HepG2 (cell line): ENCODE results near the gene SMYD1. TPM values are rescaled to one million over a fixed set of nuclear protein-coding genes. Genes with fewer than 3 reads are reported as not detected.
A peak's percentile ranks its signal among the peaks of the same experiment; 100 is the strongest.

Experiments
- ARID2 ChIP-seq: sonication (generic); formaldehyde crosslinking; IDR thresholded peaks from 2 replicates; pipeline ENCODE4 v1.8.1; 2022; ENCODE audit warnings: mild to moderate bottlenecking, missing genetic modification reagents, borderline replicate concordance
- IRF2 ChIP-seq: IDR thresholded peaks from 2 replicates; pipeline ENCODE4 v1.6.1; 2018; ENCODE audit warnings: missing genetic modification reagents, missing compliant biosample characterization
- KAT2B ChIP-seq: fragments of 150-350 bp; IDR thresholded peaks from 2 replicates; pipeline ENCODE4 v1.6.1; 2014; ENCODE audit warnings: low read depth, low read length, borderline replicate concordance
- NAIF1 ChIP-seq: sonication (generic); formaldehyde crosslinking; IDR thresholded peaks from 2 replicates; pipeline ENCODE4 v1.5.0; 2020; ENCODE audit warnings: mild to moderate bottlenecking, missing genetic modification reagents, borderline replicate concordance
- NCOR1 ChIP-seq: fragments of 200-600 bp; sonication (generic); IDR thresholded peaks from 2 replicates; pipeline ENCODE4 v1.7.0; 2017; ENCODE audit warnings: antibody characterized with exemption, low read length, borderline replicate concordance
- PRMT3 ChIP-seq: sonication (generic); formaldehyde crosslinking; IDR thresholded peaks from 2 replicates; pipeline ENCODE4 v1.8.1; 2022; ENCODE audit warnings: low read depth, mild to moderate bottlenecking, moderate library complexity, missing genetic modification reagents, borderline replicate concordance
- SETDB1 ChIP-seq: sonication (generic); formaldehyde crosslinking; IDR thresholded peaks from 2 replicates; pipeline ENCODE4 v1.5.1; 2020; ENCODE audit warnings: missing genetic modification reagents, mild to moderate bottlenecking, borderline replicate concordance
- ZFP37 ChIP-seq: sonication (generic); formaldehyde crosslinking; IDR thresholded peaks from 2 replicates; pipeline ENCODE4 v1.4.0; 2020; ENCODE audit warnings: missing genetic modification reagents, borderline replicate concordance
- ZNF12 ChIP-seq: sonication (generic); formaldehyde crosslinking; IDR thresholded peaks from 2 replicates; pipeline ENCODE4 v1.5.0; 2020; ENCODE audit warnings: missing genetic modification reagents
- ZNF24 ChIP-seq: fragments of 450-650 bp; IDR thresholded peaks from 2 replicates; pipeline ENCODE4 v1.6.1; 2017; ENCODE audit warnings: antibody characterized with exemption, mild to moderate bottlenecking
- ZNF326 ChIP-seq: sonication (generic); formaldehyde crosslinking; IDR thresholded peaks from 2 replicates; pipeline ENCODE4 v1.4.0; 2020; ENCODE audit warnings: missing genetic modification reagents, borderline replicate concordance
- ZNF678 ChIP-seq: sonication (generic); formaldehyde crosslinking; IDR thresholded peaks from 2 replicates; pipeline ENCODE4 v1.4.0; 2020; ENCODE audit warnings: mild to moderate bottlenecking, missing genetic modification reagents
- ZNF720 ChIP-seq: sonication (generic); formaldehyde crosslinking; IDR thresholded peaks from 2 replicates; pipeline ENCODE4 v1.4.0; 2020; ENCODE audit warnings: missing genetic modification reagents
- ZNF891 ChIP-seq: sonication (generic); formaldehyde crosslinking; IDR thresholded peaks from 2 replicates; pipeline ENCODE4 v1.5.0; 2020; ENCODE audit warnings: mild to moderate bottlenecking, missing genetic modification reagents
- ZSCAN12 ChIP-seq: sonication (generic); formaldehyde crosslinking; IDR thresholded peaks from 2 replicates; pipeline ENCODE4 v1.9.0; 2021; ENCODE audit warnings: mild to moderate bottlenecking, missing genetic modification reagents
- polyA plus RNA-seq, 8 experiments: library from polyadenylated mRNA; depleted of rRNA in 3 of 8; stranded (reverse) in 7 of 8; unstranded in 1 of 8; fragments of >200 nt; fragmentation: Illumina TruSeq in 4 of 8; extraction: Trizol in 4 of 8; gene quantifications; 2 replicates each; pipeline versions ENCODE4 v1.2.1 to v1.2.3, GENCODE V29; 2011 to 2016; ENCODE audit warnings: low read depth in 4 of 8, missing spikeins in 1 of 8, mixed read lengths in 1 of 8; ENCODE audit not compliant: insufficient read depth in 1 of 8
- total RNA-seq, 5 experiments: library from RNA; depleted of rRNA; stranded (reverse); fragments of >200 nt; fragmentation: Illumina TruSeq; extraction: Trizol; gene quantifications; 2 replicates each; pipeline ENCODE4 v1.2.3, GENCODE V29; 2016; ENCODE audit warnings: low read depth in 1 of 5
- TF ChIP-seq, protein P1 (sequence below): sonication (generic); formaldehyde crosslinking; conservative IDR thresholded peaks from 2 replicates; pipeline ENCODE4 v1.8.0; 2022; ENCODE audit warnings: low read depth, missing genetic modification reagents
- TF ChIP-seq, protein P2 (sequence below): sonication (generic); IDR thresholded peaks from 2 replicates; pipeline ENCODE4 v1.6.1; 2016; ENCODE audit warnings: low read depth, borderline replicate concordance
- TF ChIP-seq, protein P3 (sequence below): sonication (generic); formaldehyde crosslinking; IDR thresholded peaks from 2 replicates; pipeline ENCODE4 v1.4.0; 2020; ENCODE audit warnings: missing genetic modification reagents; ENCODE audit errors: not compliant biosample characterization
- TF ChIP-seq, protein P4 (sequence below): sonication (generic); formaldehyde crosslinking; IDR thresholded peaks from 2 replicates; pipeline ENCODE4 v1.9.0; 2022; ENCODE audit warnings: low read depth, missing genetic modification reagents
- TF ChIP-seq, protein P5 (sequence below): sonication (generic); formaldehyde crosslinking; IDR thresholded peaks from 2 replicates; pipeline ENCODE4 v1.4.0; 2020; ENCODE audit warnings: mild to moderate bottlenecking, missing genetic modification reagents
- TF ChIP-seq, protein P6 (sequence below): sonication (generic); formaldehyde crosslinking; IDR thresholded peaks from 2 replicates; pipeline ENCODE4 v1.4.0; 2020; ENCODE audit warnings: mild to moderate bottlenecking, missing genetic modification reagents

Gene SMYD1
- total and polyA plus RNA-seq, 2 of the 13 experiments (the other 11 are each of a cell fraction or from before 2014, with no cell fraction given) = not detected

DNA sequence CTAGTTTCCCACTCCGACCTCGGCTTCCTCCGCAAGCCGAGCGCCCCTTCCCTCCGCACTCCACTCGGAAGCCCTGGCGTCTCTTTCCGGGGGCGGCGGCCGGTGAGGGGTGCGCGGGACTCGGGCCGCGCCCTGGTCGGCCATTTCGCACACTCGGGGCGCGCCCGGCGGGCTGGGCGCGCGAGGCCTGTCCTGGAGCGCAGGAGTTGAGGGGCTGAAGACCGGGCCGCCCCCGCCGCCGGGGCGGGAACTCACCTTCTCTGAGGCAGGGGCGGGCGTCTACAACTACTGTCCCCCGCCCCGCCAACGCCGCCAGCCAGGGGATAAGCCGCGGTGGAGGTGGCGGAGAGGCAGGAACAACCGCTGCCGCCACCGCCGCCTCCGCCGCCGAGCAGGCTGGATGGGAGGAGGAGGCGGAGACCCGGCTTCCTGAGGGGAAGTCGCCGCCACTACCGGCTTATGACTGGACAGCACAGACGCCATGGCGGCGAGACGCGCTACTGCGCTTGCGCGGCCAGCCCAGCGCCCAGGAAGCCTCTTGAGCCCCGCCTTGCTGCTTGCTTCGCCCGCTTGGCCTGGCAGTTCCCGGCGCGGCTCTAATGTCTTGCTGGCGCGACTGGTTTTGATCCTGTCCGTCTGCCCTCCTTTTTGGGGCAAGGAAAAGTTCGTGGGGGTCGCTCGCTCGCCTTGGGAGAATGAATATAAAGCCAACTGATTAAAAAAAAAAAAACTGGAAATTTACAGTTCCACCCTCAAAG, 12.1 kb upstream of the SMYD1 start, which contains the start of gene KRCC1 (continued):
- TF ChIP-seq NAIF1 (CRISPR knock-in tag) (peak; percentile 28; the same call in 1 of the 2 replicates), ZNF720 (no peak), ARID2 (no peak), ZNF326 (CRISPR knock-in tag) (no peak), ZNF678 (no peak), KAT2B (no peak), NCOR1 (no peak), IRF2 (peak; percentile 31; the same call in 1 of the 2 replicates), ZFP37 (CRISPR knock-in tag) (peak; percentile 82; the same call in 1 of the 2 replicates), PRMT3 (CRISPR knock-in tag) (peak; percentile 78; the same call in 1 of the 2 replicates), ZNF12 (CRISPR knock-in tag) (no peak; the same call in 1 of the 2 replicates), ZNF24 (peak; percentile 25; the same call in 1 of the 2 replicates), ZSCAN12 (CRISPR knock-in tag) (peak; percentile 86; the same call in 1 of the 2 replicates), SETDB1 (CRISPR knock-in tag) (no peak), ZNF891 (CRISPR knock-in tag) (peak; percentile 92; the same call in 1 of the 2 replicates)
- TF ChIP-seq, protein P1, sequence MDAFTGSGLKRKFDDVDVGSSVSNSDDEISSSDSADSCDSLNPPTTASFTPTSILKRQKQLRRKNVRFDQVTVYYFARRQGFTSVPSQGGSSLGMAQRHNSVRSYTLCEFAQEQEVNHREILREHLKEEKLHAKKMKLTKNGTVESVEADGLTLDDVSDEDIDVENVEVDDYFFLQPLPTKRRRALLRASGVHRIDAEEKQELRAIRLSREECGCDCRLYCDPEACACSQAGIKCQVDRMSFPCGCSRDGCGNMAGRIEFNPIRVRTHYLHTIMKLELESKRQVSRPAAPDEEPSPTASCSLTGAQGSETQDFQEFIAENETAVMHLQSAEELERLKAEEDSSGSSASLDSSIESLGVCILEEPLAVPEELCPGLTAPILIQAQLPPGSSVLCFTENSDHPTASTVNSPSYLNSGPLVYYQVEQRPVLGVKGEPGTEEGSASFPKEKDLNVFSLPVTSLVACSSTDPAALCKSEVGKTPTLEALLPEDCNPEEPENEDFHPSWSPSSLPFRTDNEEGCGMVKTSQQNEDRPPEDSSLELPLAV (CRISPR knock-in tag) = no peak; the same call in 1 of the 2 replicates
- TF ChIP-seq, protein P2, sequence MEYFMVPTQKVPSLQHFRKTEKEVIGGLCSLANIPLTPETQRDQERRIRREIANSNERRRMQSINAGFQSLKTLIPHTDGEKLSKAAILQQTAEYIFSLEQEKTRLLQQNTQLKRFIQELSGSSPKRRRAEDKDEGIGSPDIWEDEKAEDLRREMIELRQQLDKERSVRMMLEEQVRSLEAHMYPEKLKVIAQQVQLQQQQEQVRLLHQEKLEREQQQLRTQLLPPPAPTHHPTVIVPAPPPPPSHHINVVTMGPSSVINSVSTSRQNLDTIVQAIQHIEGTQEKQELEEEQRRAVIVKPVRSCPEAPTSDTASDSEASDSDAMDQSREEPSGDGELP = peak; percentile 40; the same call in 1 of the 2 replicates
- TF ChIP-seq, protein P3, sequence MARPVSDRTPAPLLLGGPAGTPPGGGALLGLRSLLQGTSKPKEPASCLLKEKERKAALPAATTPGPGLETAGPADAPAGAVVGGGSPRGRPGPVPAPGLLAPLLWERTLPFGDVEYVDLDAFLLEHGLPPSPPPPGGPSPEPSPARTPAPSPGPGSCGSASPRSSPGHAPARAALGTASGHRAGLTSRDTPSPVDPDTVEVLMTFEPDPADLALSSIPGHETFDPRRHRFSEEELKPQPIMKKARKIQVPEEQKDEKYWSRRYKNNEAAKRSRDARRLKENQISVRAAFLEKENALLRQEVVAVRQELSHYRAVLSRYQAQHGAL (CRISPR knock-in tag) = peak; percentile 49
- TF ChIP-seq, protein P4, sequence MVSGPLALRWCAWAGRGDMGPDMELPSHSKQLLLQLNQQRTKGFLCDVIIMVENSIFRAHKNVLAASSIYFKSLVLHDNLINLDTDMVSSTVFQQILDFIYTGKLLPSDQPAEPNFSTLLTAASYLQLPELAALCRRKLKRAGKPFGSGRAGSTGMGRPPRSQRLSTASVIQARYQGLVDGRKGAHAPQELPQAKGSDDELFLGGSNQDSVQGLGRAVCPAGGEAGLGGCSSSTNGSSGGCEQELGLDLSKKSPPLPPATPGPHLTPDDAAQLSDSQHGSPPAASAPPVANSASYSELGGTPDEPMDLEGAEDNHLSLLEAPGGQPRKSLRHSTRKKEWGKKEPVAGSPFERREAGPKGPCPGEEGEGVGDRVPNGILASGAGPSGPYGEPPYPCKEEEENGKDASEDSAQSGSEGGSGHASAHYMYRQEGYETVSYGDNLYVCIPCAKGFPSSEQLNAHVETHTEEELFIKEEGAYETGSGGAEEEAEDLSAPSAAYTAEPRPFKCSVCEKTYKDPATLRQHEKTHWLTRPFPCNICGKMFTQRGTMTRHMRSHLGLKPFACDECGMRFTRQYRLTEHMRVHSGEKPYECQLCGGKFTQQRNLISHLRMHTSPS = peak; percentile 61; the same call in 1 of the 2 replicates
- TF ChIP-seq, protein P5, sequence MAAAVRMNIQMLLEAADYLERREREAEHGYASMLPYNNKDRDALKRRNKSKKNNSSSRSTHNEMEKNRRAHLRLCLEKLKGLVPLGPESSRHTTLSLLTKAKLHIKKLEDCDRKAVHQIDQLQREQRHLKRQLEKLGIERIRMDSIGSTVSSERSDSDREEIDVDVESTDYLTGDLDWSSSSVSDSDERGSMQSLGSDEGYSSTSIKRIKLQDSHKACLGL (CRISPR knock-in tag) = peak; percentile 69; the same call in 1 of the 2 replicates
- TF ChIP-seq, protein P6, sequence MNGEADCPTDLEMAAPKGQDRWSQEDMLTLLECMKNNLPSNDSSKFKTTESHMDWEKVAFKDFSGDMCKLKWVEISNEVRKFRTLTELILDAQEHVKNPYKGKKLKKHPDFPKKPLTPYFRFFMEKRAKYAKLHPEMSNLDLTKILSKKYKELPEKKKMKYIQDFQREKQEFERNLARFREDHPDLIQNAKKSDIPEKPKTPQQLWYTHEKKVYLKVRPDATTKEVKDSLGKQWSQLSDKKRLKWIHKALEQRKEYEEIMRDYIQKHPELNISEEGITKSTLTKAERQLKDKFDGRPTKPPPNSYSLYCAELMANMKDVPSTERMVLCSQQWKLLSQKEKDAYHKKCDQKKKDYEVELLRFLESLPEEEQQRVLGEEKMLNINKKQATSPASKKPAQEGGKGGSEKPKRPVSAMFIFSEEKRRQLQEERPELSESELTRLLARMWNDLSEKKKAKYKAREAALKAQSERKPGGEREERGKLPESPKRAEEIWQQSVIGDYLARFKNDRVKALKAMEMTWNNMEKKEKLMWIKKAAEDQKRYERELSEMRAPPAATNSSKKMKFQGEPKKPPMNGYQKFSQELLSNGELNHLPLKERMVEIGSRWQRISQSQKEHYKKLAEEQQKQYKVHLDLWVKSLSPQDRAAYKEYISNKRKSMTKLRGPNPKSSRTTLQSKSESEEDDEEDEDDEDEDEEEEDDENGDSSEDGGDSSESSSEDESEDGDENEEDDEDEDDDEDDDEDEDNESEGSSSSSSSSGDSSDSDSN (CRISPR knock-in tag) = peak; percentile 96
